HepG2 (cell line): ENCODE measurements around the gene CYTH1. TPM values are rescaled to one million over a fixed set of nuclear protein-coding genes. Genes with fewer than 3 reads are reported as not detected.

Experiments
- BRD4 ChIP-seq: sonication (generic); formaldehyde crosslinking; IDR thresholded peaks from 2 replicates; pipeline ENCODE4 v1.4.0; 2020; ENCODE audit warnings: missing genetic modification reagents
- EED ChIP-seq: sonication (generic); formaldehyde crosslinking; IDR thresholded peaks from 2 replicates; pipeline ENCODE4 v1.5.0; 2020; ENCODE audit warnings: mild to moderate bottlenecking, missing genetic modification reagents
- GATAD1 ChIP-seq: IDR thresholded peaks from 2 replicates; pipeline ENCODE4 v1.6.1; 2016; ENCODE audit warnings: missing genetic modification reagents, missing compliant biosample characterization
- HNRNPK ChIP-seq: fragments of 200-400 bp; formaldehyde crosslinking; IDR thresholded peaks from 2 replicates; pipeline ENCODE4 v1.6.1; 2018; ENCODE audit warnings: low read length, low read depth, moderate library complexity, mild to moderate bottlenecking; ENCODE audit not compliant: poor library complexity, severe bottlenecking
- HOXA7 ChIP-seq: sonication (generic); formaldehyde crosslinking; IDR thresholded peaks from 2 replicates; pipeline ENCODE4 v1.8.1; 2022; ENCODE audit warnings: mild to moderate bottlenecking, missing genetic modification reagents, moderate library complexity
- PAWR ChIP-seq: sonication (generic); formaldehyde crosslinking; IDR thresholded peaks from 2 replicates; pipeline ENCODE4 v1.4.0; 2020; ENCODE audit warnings: missing genetic modification reagents, mild to moderate bottlenecking, borderline replicate concordance
- SALL1 ChIP-seq: sonication (generic); formaldehyde crosslinking; IDR thresholded peaks from 2 replicates; pipeline ENCODE4 v1.8.0; 2022; ENCODE audit warnings: mild to moderate bottlenecking, missing genetic modification reagents
- SMC3 ChIP-seq: IDR thresholded peaks from 2 replicates; pipeline ENCODE4 v1.6.1; 2011; ENCODE audit warnings: low read length, improper control_type of control experiment
- TEAD2 ChIP-seq: sonication (generic); formaldehyde crosslinking; IDR thresholded peaks from 2 replicates; pipeline ENCODE4 v1.9.0; 2021; ENCODE audit warnings: missing genetic modification reagents
- TOE1 ChIP-seq: sonication (generic); formaldehyde crosslinking; IDR thresholded peaks from 2 replicates; pipeline ENCODE4 v1.4.0; 2020; ENCODE audit warnings: mild to moderate bottlenecking, missing genetic modification reagents
- TRIM24 ChIP-seq: sonication (generic); formaldehyde crosslinking; IDR thresholded peaks from 2 replicates; pipeline ENCODE4 v1.8.0; 2022; ENCODE audit warnings: mild to moderate bottlenecking, missing genetic modification reagents
- ZIK1 ChIP-seq: sonication (generic); formaldehyde crosslinking; IDR thresholded peaks from 2 replicates; pipeline ENCODE4 v1.5.0; 2020; ENCODE audit warnings: mild to moderate bottlenecking, low read depth, missing genetic modification reagents, borderline replicate concordance
- ZNF20 ChIP-seq: sonication (generic); formaldehyde crosslinking; IDR thresholded peaks from 2 replicates; pipeline ENCODE4 v1.4.0; 2020; ENCODE audit warnings: mild to moderate bottlenecking, moderate library complexity, missing genetic modification reagents
- ZNF232 ChIP-seq: sonication (generic); formaldehyde crosslinking; IDR thresholded peaks from 2 replicates; pipeline ENCODE4 v1.4.0; 2020; ENCODE audit warnings: missing genetic modification reagents, borderline replicate concordance
- ZNF264 ChIP-seq: sonication (generic); formaldehyde crosslinking; IDR thresholded peaks from 2 replicates; pipeline ENCODE4 v1.4.0; 2020; ENCODE audit warnings: missing genetic modification reagents
- ZNF367 ChIP-seq: sonication (generic); formaldehyde crosslinking; IDR thresholded peaks from 2 replicates; pipeline ENCODE4 v1.4.0; 2020; ENCODE audit warnings: missing genetic modification reagents, borderline replicate concordance
- ZNF790 ChIP-seq: sonication (generic); formaldehyde crosslinking; IDR thresholded peaks from 2 replicates; pipeline ENCODE4 v1.8.0; 2022; ENCODE audit warnings: missing genetic modification reagents, mild to moderate bottlenecking, borderline replicate concordance
- ZSCAN25 ChIP-seq: sonication (generic); formaldehyde crosslinking; IDR thresholded peaks from 2 replicates; pipeline ENCODE4 v1.8.0; 2022; ENCODE audit warnings: mild to moderate bottlenecking, missing genetic modification reagents
- polyA plus RNA-seq, 8 experiments: library from polyadenylated mRNA; depleted of rRNA in 3 of 8; stranded (reverse) in 7 of 8; unstranded in 1 of 8; fragments of >200 nt; fragmentation: Illumina TruSeq in 4 of 8; extraction: Trizol in 4 of 8; gene quantifications; 2 replicates each; pipeline versions ENCODE4 v1.2.1 to v1.2.3, GENCODE V29; 2011 to 2016; ENCODE audit warnings: low read depth in 4 of 8, missing spikeins in 1 of 8, mixed read lengths in 1 of 8; ENCODE audit not compliant: insufficient read depth in 1 of 8
- total RNA-seq, 5 experiments: library from RNA; depleted of rRNA; stranded (reverse); fragments of >200 nt; fragmentation: Illumina TruSeq; extraction: Trizol; gene quantifications; 2 replicates each; pipeline ENCODE4 v1.2.3, GENCODE V29; 2016; ENCODE audit warnings: low read depth in 1 of 5
- TF ChIP-seq, protein P1 (sequence below): sonication (generic); formaldehyde crosslinking; IDR thresholded peaks from 2 replicates; pipeline ENCODE4; 2020; ENCODE audit warnings: missing genetic modification reagents, mild to moderate bottlenecking, borderline replicate concordance
- TF ChIP-seq, protein P2 (sequence below): sonication (generic); formaldehyde crosslinking; IDR thresholded peaks from 2 replicates; pipeline ENCODE4 v1.5.0; 2020; ENCODE audit warnings: missing genetic modification reagents, mild to moderate bottlenecking, borderline replicate concordance
- TF ChIP-seq, protein P3 (sequence below), 2 experiments: fragments of 450-650 bp in 1 of 2; sonication (generic) in 1 of 2; formaldehyde crosslinking; IDR thresholded peaks; 2 replicates each; pipeline versions ENCODE4 v1.5.0 to v1.8.0; 2020 to 2022; ENCODE audit warnings: mild to moderate bottlenecking in 1 of 2, missing genetic modification reagents in 1 of 2
- TF ChIP-seq, protein P4 (sequence below): sonication (generic); formaldehyde crosslinking; IDR thresholded peaks from 2 replicates; pipeline ENCODE4 v1.5.1; 2020; ENCODE audit warnings: mild to moderate bottlenecking, missing genetic modification reagents, moderate library complexity

CYTH1 gene
- total and polyA plus RNA-seq, 2 of the 13 experiments (the other 11 are each of a cell fraction or from before 2014, with no cell fraction given): 20.1 to 48.9 TPM

DNA sequence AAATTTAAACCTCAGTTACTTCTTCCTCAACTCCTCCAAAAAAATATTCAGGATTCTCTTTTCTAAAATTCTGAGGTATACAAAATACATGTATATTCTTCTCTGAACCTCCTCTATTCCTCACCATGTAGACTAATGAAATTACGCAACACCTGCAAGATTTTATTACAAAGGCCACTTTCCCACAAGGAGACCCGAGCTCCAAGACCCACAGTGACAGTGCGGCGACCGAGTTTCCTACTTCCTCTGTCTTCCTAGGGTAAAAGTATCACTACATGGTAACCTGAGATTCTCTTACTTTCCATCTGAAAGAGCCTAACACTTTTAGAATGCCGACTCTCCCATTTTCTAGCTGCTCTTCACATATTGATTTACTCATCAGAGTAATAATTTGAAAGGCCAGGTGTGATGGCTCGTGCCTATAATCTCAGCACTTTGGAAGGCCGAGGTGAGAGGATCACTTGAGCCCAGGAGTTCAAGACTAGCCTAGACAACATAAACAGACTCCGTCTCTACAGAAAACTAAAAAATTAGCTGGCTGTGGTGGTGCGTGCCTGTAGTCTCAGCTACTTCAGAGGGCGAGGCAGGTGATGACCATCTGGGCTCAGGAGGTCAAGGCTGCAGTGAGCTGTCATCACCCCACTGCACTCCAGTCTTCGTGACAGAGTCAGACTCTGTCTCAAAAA is 35.7 kb downstream of the CYTH1 start (continued):
- TF ChIP-seq, protein P1, sequence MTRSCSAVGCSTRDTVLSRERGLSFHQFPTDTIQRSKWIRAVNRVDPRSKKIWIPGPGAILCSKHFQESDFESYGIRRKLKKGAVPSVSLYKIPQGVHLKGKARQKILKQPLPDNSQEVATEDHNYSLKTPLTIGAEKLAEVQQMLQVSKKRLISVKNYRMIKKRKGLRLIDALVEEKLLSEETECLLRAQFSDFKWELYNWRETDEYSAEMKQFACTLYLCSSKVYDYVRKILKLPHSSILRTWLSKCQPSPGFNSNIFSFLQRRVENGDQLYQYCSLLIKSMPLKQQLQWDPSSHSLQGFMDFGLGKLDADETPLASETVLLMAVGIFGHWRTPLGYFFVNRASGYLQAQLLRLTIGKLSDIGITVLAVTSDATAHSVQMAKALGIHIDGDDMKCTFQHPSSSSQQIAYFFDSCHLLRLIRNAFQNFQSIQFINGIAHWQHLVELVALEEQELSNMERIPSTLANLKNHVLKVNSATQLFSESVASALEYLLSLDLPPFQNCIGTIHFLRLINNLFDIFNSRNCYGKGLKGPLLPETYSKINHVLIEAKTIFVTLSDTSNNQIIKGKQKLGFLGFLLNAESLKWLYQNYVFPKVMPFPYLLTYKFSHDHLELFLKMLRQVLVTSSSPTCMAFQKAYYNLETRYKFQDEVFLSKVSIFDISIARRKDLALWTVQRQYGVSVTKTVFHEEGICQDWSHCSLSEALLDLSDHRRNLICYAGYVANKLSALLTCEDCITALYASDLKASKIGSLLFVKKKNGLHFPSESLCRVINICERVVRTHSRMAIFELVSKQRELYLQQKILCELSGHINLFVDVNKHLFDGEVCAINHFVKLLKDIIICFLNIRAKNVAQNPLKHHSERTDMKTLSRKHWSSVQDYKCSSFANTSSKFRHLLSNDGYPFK: no peak
- TF ChIP-seq TEAD2 (no peak), GATAD1 (no peak), ZNF232 (CRISPR knock-in tag) (no peak), ZIK1 (no peak), PAWR (no peak), BRD4 (CRISPR knock-in tag) (no peak), ZNF790 (no peak), EED (no peak), ZNF264 (no peak), HNRNPK (no peak), HOXA7 (CRISPR knock-in tag) (no peak), SMC3 (no peak), ZSCAN25 (CRISPR knock-in tag) (no peak), ZNF20 (CRISPR knock-in tag) (no peak), TOE1 (CRISPR knock-in tag) (no peak), TRIM24 (CRISPR knock-in tag) (no peak), SALL1 (peak; percentile 87), ZNF367 (CRISPR knock-in tag) (no peak)
- TF ChIP-seq, protein P2, sequence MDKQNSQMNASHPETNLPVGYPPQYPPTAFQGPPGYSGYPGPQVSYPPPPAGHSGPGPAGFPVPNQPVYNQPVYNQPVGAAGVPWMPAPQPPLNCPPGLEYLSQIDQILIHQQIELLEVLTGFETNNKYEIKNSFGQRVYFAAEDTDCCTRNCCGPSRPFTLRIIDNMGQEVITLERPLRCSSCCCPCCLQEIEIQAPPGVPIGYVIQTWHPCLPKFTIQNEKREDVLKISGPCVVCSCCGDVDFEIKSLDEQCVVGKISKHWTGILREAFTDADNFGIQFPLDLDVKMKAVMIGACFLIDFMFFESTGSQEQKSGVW: no peak
- TF ChIP-seq, protein P3, sequence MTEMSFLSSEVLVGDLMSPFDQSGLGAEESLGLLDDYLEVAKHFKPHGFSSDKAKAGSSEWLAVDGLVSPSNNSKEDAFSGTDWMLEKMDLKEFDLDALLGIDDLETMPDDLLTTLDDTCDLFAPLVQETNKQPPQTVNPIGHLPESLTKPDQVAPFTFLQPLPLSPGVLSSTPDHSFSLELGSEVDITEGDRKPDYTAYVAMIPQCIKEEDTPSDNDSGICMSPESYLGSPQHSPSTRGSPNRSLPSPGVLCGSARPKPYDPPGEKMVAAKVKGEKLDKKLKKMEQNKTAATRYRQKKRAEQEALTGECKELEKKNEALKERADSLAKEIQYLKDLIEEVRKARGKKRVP (CRISPR knock-in tag; IDR thresholded peaks at IDR 0.05): no peak; a peak in 1 of 4 replicates
- TF ChIP-seq, protein P4, sequence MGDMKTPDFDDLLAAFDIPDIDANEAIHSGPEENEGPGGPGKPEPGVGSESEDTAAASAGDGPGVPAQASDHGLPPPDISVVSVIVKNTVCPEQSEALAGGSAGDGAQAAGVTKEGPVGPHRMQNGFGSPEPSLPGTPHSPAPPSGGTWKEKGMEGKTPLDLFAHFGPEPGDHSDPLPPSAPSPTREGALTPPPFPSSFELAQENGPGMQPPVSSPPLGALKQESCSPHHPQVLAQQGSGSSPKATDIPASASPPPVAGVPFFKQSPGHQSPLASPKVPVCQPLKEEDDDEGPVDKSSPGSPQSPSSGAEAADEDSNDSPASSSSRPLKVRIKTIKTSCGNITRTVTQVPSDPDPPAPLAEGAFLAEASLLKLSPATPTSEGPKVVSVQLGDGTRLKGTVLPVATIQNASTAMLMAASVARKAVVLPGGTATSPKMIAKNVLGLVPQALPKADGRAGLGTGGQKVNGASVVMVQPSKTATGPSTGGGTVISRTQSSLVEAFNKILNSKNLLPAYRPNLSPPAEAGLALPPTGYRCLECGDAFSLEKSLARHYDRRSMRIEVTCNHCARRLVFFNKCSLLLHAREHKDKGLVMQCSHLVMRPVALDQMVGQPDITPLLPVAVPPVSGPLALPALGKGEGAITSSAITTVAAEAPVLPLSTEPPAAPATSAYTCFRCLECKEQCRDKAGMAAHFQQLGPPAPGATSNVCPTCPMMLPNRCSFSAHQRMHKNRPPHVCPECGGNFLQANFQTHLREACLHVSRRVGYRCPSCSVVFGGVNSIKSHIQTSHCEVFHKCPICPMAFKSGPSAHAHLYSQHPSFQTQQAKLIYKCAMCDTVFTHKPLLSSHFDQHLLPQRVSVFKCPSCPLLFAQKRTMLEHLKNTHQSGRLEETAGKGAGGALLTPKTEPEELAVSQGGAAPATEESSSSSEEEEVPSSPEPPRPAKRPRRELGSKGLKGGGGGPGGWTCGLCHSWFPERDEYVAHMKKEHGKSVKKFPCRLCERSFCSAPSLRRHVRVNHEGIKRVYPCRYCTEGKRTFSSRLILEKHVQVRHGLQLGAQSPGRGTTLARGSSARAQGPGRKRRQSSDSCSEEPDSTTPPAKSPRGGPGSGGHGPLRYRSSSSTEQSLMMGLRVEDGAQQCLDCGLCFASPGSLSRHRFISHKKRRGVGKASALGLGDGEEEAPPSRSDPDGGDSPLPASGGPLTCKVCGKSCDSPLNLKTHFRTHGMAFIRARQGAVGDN (CRISPR knock-in tag): peak; percentile 41; the same call in 1 of the 2 replicates
